GM18519 (cell line): ENCODE measurements around the gene CHD2.

Experiments used
- ATAC-seq: cut with Tn5 transposase; IDR thresholded peaks from one replicate; pipeline ENCODE4 v1.9.1; 2021; ENCODE audit warnings: mild to moderate bottlenecking, moderate library complexity; ENCODE audit not compliant: unreplicated experiment, low FRiP score

The CHD2 gene

DNA sequence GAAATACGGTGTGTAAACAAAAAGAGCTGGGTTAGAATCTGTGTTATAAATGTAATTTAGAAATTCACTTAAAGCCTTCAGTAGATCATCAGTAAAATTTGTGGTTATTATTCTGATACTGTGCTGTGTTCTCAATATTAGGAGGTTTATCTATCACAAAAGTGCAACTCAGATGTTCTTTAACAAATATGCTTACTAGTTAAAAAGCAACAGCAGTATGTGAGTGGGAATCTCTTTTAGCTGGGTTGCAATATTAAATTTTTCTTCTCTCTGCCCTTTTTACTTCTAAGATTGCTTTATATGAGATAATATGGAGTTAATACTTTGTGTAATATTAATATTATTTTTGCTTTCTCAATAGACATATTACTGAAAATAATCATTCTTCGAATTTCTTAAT is 53.4 kb downstream of the CHD2 start:
- ATAC-seq = no peak

DNA sequence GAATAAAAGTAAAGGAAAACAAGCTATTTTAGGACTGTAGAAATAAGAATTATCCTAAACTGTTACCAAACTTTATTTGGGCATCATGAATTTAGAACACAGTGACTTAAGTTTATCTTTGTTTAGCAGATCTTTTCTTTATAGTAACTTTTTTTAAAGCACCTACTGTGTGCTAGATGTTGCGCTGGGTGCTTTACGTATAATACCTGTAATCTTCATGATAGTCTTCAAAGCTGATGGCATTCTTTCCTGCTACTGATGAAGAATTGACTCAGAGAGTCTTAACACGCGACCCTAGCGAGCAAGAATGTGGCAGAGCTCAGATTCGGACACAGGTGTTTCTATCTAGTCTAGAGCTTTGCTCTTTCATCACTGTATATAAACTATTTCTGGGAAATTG is 53.9 kb downstream of the CHD2 start:
- no peak for ATAC-seq

DNA sequence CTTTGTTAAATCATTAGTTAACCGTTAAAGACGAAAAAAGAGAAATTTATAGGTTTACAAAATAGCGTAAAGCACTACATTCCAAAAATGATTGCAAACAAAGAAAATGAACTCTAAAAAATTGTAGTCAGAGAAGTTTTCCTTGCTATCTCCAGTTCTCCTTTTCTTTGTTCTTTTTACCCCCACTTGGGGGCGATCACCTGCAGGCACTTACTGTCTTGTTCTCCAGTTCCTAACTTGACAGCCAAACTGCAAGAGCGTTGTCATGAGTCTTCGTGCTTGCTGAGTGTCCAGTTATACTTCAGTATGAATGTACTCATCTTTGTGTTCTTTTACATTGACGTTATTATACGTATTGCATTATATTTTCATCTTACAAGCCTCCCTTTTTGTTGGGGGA is 54.5 kb downstream of the CHD2 start:
- ATAC-seq = no peak

DNA sequence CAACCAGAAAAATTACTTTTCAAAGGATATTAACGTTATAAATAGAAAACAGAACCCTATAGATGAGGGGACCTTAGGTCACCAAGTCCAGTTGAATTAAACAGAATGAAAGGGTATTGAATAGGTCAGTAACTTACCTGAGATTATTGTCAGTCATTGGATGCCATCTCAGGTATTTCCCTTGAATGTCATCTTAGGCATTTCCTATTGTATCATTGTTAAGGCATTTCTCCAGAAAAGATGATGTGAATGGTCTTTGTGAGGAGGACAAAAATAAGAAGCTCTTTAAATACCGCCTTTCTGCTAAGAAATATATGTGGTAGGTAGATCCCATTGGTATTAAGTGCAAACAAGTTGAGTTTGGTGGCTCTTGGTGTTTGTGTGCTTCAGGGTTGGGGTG is 55.6 kb downstream of the CHD2 start:
- ATAC-seq = no peak

DNA sequence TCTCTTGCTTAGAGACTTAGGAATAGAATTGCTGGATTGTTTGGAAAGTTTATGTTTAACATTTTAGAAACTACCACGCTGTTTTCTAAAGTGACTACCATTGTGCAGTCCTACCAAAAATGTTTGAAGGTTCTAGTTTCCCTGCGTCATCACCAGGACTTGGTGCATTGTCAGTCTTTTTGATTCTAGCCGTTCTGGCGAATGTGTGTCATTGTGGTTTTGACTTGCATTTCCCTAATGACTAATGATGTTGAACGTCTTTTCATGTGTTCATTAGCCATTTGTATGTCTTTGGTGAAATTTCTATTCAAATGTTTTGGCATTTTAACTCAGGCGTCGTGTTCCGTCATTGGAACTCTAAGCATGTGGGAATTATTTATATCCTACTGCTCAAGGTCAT is 58.0 kb downstream of the CHD2 start:
- ATAC-seq = no peak

DNA sequence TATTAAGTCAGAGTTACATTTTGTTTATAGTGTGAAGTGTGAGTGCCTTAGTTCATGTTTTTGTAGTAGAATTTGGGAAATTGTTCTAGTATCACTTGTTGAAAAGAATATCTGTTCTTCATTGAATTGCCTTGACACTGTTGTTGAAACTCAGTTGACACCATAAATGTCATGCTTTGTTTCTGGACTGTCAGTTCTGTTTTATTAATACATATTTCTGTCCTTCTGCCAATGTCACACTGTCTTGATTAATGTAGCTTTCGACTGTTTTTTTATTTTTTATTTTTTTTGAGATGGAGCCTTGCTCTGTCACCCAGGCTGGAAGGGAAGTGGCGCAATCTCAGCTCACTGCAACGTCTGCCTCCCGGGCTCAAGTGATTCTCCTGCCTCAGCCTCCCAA is 59.1 kb downstream of the CHD2 start:
- ATAC-seq = no peak

DNA sequence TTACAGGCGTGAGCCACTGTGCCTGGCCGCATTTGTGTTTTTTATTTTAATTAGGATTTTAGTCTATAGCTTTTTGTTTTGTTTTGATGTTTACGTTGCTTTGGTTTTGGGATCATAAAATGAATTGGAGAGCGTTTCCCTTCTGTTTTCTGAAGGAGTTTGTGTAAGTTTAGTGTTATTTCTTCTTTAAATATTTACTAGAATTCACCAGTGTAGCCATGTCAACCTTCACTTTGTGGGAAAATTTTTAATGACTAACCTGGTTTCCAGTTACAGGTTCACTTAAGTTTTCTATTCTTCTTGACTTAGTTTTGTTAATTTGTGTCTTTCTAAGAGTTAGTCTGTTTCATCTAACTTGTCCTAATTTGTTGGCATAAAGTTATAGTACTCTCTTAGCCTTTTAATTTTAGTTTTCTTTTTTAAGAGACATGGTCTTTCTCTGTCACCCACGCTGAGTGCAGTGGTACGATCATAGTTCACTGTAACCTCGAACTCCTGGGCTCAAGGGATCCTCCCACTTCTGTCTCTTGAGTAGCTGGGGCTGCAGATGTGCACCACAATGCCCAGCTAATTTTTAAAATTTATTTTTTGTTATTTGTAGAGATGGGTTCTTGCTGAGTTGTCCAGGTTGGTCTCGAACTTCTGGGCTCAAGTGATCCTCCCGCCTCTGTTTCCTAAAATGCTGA is 61.0 kb downstream of the CHD2 start:
- no peak for ATAC-seq

DNA sequence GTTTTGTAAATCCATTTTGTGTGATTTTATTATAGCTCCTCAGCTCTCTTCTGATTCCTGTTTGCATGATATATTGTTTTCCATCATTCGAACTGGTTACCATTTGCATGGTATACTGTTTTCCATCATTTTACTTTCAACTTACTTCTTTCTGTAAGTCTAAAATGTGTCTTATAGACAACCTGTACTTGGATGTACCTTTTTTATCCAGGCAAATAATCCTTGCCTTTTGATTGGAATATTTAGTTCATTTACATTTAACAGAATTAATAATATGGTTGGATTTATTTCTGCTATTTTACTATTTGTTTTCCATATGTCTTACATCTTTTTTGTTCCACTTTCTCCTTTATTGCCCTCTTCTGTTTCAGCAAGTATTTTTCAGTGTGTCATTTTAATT is 62.8 kb downstream of the CHD2 start:
- no peak for ATAC-seq

DNA sequence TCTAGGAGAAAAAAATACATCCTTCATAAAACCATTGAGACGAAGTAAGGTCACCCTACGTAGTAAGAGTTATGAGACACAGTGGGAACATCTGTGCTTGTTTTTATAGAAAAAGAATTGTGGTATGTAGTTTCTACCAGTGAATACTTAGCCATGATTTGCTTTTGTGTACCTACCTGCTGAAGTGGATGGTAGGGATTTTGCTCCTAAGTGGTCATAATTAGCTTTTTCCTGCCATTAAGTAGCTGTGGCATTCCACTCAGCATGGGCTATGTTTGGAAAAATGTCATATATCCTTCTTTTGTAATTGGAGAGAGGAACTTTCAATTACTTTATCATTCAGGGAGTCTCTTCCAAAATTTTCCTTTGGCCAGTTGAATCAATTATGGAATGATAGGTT is 63.7 kb downstream of the CHD2 start:
- no peak for ATAC-seq

DNA sequence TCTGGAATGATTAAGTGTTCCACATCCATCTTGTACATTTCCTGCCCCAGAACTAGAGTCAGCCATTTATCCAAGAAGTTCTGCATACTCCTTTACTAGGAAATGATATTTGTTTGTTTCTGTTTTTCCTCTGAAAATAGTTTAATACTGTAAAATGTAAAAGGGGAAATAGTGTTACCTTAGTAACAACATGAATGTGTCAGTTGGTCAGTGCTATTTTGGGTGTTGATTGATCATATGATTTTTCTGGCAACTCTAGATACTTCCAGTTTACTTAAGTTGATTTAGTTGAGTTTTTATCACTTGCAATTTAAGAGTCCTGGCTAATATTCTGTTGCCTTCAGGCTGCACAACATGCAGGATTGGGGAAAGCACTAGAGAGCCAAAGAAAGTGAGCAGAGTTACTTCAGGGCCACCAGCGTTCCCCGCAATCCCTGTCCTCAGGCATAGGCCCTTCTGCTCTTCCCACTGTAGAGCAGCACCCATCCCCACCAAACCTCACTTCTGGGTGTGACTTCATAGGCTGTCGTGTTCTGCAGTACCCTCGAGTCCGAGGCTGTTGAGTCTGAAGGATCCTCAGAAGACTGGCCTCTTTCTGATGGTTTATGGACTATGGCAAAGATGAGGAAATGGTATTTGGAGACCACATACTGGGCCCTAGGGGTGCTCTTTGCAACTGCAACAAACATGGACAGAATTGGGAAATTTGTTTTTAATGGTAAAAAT is 69.0 kb downstream of the CHD2 start:
- no peak for ATAC-seq

DNA sequence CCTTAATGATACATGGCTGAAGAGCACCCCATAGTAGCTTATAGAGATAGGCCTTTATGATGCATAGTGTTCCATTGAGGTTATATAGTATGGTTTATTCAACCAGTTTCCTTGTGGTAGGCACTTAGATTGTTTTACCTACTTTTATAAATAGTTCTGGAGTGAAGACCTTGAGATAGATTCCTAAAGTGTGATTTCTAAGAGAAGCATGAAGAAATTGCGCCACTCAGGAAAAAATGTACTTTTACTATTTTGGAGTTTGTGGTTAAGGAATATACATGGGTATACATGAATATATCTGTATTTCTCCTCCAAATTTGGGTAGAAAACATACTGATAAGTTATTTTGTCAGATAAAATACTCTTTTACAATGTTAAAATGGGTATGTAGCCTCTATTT is 70.5 kb downstream of the CHD2 start:
- no peak for ATAC-seq

DNA sequence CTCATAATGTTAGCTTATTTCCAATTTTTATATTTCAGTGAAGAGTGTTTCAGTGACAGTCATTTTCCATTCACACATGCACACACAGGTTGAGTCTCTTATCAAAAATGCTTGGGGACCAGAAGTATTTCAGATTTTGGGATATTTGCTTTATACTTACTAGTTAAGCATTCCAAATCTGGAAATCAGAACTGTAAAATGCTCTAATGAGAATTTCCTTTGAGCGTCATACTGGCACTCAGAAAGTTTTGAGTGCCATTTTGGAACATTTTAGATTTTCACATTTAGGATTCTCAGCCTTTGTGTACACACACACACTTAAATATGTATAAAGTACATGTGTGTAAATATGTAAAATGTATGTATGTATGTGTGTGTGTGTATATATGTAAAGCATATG is 71.0 kb downstream of the CHD2 start:
- ATAC-seq = no peak

DNA sequence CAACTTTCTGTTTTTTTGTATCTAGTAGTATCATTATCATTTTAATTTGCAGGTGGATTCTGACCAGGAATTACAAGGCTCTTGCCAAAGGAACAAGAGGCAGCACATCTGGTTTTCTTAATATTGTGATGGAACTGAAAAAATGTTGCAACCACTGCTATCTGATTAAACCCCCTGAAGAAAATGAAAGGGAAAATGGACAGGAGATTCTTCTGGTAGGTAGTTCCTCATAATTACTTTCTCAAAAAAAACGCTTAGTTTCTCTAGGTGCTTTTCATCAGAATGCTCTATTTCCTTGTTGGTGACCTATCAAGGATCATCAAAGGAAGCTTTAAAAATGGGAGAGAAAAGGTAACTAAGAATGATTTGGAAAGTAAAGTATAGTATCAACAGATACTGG is 71.6 kb downstream of the CHD2 start:
- ATAC-seq = no peak

DNA sequence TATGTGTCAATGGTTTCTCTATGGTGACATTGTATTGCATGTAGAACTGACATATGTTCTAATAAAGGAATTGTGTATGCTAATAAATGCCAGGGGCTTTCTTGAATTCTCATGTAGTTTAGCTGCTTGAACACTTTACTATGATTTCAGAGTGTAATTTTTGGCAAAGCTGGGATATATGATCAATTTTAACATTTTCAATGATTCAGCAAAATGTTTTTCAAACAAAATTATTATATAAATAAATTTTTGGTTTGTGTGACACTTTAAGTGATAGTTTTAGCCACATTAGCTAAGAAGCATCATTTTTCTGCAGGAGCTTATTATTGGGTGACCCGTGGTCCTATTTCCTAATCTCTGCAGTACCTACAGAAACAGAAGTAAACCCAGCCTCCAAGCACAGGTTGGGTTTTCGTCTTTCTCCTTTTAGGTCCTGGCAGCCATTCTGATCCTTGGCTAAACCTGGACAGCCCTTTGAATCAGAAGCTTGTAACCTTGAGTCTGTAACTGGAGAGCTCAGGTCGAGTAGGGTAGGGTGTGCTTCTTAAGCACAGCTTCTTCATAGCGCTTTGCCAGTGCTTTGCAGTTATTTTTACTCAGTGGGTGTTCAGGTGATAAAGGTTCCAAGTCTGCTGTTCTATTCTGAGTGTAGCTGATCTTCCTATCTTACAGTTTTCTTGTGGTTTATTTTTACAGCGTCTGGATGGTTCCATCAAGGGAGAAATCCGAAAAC is 74.2 kb downstream of the CHD2 start:
- no peak for ATAC-seq

DNA sequence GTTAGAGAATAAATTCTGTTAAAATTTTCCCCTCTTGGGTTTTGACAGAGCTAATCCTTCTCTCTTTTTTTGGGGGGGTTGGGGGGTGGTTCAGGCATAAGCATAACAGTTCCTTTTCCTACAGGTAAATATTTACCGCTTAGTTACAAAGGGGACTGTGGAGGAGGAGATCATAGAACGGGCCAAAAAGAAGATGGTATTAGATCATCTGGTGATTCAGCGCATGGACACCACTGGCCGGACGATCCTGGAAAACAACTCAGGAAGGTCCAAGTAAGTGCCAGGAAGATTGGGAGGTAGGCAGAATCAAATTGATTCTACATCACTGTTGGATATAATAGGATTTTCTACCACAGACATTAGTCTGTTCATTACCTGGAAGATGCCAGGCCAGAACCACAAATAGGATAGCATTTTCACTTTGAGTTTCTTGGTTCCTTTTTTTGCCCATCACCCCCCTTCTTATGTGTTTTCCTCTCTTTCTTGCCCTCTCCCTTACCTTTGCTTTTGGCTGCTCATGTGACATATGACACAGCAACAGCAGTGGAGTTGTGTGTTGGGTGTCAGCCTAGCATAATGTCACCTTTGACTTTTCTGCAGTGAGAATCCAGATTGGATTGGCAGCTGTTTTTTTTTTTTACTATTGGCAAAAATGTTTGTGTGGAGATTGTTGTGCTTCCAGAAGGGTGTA is 79.0 kb downstream of the CHD2 start:
- ATAC-seq = no peak

DNA sequence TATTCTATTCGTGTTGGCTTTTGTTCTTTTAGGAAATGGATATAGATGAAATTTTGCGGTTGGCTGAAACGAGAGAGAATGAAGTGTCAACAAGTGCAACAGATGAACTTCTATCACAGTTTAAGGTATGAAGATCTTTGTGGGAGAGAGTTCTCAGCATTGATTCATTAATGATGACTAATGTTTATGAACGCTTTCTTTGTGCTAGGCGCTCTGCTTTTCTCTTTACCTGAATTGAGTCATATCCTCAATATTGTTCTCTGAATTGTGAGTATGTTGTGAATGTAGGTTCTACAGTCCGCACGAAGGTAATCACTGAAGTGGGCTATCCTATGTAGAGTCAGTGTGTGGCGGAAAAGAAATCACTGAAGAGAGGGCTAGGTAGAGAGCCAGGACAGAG is 81.2 kb downstream of the CHD2 start:
- ATAC-seq = no peak

DNA sequence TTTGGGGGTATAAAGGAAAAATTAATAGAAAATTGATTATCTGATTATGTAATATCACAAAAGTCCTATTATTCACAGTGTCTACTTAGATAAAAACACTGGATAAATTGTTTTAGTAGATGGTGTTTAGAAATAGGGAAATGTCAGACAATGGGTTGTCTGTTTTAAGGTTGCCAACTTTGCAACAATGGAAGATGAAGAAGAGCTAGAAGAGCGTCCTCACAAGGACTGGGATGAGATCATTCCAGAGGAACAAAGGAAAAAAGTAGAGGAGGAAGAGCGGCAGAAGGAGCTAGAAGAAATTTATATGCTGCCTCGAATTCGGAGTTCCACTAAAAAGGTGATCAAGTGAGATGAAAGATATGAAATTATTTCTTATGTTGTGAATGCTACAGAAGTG is 84.0 kb downstream of the CHD2 start:
- no peak for ATAC-seq

DNA sequence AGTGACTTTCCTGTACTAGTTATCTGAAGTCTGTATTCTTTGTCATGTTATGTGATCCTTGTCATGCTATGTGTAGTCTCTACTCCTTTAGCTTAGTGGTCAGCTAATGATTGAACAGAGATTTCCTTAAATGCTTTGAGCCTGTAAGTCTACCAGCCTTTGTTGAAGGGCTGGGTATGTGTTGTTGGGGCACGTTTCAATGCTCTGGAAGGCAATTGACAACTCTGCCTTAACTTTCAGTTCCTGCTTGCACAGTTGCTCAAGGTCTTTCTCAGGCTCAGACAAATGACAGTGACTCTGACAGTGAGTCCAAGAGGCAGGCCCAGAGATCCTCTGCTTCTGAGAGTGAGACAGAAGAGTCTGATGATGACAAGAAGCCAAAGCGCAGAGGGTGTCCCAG is 89.3 kb downstream of the CHD2 start:
- no peak for ATAC-seq

DNA sequence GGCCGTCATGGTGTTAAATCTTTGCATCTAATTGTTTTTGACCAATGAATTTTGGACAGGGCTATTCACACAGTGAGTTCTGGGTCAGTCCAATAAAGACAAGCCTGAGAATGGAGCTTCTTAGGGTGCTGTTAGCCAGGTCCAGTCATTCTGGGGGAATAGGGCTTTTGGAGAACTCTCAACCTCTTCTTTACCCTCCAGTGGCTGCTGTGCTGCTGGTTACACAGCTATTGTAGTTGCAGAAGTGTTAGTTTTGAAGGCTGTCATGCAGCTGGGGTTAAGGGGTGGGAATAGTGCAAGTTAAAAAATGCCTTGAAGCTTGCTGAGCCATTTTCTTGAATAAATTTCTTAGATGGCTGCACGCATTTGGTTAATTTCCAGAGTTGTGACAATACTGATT is 89.9 kb downstream of the CHD2 start:
- no peak for ATAC-seq

DNA sequence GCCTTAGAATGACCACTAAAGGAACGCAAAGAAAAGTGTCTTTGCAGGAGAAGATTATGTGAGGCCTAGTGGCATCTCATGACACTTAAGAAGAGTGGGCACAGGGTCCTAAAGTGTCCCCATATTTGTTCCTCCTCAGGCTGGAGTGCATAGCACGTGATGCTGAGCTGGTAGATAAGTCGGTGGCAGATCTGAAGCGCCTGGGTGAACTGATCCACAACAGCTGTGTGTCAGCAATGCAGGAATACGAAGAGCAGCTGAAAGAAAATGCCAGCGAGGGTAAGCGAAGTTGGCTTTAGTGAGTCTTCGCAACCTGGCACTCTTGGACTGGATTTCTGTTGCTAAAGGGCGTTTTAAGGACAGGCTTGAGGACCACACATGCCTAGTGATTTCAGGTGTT is 92.6 kb downstream of the CHD2 start:
- no peak for ATAC-seq

DNA sequence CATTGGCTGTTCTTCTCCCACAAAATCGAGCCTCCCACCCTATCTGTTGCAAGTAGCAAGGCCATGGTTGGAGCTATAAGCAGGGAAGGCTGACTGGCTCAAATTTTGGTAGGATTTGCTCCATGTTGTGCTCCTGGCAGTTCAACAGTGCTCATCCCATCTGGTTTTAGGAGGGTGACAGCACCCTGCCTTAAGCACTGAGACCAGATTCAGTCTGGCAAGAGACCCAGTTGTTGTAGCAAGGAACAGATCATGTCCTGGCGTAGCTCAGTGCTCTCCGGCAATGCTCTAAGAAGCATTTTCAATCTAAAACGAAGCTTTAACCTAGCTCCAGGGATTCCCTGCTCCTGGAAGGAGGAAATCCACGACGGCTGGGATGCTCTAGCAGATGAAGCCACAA is 97.7 kb downstream of the CHD2 start:
- no peak for ATAC-seq
